Kidney tubule cell (primary cell): ENCODE measurements around the gene PBLD.

Experiments used
- DNase-seq: peaks from one replicate; pipeline ENCODE4 v3.0.0-alpha.2; 2018; ENCODE audit warnings: low spot score

The PBLD gene

DNA sequence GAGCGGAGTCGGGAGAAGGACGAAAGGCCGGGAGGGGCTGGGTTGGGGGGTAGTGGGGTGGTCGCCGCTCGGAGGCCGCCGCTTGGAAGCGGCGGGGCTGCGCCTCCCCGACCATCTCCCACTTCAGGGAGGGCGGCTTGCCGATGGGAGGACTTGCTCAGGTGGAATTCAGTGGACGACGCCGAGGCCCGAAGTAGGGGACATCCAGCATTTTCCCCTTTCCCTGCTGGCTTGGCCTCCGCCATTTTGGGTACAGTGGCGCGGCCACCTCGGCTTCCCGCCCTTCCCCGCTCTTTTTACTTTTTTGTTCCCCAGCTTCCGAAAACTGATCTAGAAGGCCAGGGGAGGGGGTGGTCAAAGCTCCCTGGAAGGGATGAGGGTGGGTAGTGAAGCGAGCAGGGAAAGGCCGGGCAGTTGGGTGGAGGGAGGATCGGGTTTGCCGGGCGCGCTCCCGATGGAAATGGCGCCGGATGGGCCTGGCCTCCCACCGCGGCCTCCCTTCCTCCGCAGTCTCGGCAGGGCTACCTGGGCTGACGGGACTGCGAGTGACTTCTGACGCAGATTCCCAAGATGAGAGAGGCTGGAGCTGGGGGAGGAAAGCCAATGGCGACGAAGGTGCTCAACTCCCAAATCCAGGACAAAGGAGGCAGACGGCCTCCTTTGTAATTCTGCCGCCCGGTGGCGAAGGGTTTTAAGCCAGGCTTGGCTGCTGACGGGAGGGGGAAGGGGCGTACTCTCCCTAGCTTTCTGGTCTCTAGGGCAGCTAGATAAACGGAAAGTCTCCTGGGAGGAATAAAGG is at the start of gene PBLD:
Gene PBLD, minus strand, starts transcription at position 670 of the 799 bp plus-strand sequence. CDS start 26,084 bp downstream, outside the sequence.
- peak; percentile 86 for DNase-seq

DNA sequence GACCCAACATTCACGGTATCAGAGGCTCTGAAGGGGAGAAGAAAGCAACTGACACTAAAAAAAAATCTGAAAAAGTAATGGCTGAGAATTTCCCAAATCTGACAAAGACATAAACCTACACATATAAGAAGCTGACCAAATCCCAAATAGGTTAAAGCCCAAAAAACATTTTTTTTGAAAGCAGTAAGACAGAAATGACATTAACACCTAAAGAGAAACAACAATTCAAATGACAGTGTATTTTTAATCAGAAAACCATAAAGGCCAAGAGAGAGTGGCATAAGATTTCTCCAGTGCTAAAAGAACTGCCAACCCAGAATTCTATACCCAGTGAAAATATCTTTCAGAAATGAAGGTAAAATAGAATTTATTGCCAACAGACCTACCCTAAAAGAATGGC is 38.9 kb upstream of the PBLD start:
- no peak for DNase-seq

DNA sequence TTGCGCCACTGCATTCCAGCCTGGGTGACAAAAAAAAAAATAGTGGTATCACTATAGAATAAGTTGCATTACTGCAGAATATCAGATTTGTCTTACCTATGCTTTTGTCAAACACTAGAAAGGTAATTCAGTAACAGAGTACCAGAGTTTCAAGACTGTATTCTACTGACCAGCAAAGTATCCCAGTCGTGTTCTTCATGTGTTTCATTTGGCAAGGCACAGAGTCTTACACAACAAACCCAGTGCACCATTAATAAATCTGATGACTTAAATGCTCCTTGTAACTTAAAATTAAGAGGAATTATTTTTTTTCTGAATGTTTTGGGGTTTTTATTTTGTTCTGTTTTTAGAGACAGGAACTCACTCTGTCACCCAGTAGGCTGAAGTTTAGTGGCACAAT is 34.4 kb upstream of the PBLD start:
- no peak for DNase-seq

DNA sequence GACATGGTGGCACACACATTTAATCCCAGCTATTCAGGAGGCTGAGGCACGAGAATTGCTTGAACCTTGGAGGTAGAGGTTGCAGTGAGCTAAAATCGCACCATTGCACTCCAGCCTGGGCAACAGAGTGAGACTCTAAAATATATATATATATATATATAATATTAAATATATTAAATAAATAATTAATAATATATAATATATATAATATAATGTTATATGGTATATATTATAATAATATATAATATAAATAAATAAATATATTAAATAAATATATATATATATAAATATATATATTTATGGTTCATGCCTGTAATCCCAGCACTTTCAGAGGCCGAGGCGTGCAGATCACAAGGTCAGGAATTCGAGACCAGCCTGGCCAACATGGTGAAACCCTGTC is 33.9 kb upstream of the PBLD start:
- no peak for DNase-seq

DNA sequence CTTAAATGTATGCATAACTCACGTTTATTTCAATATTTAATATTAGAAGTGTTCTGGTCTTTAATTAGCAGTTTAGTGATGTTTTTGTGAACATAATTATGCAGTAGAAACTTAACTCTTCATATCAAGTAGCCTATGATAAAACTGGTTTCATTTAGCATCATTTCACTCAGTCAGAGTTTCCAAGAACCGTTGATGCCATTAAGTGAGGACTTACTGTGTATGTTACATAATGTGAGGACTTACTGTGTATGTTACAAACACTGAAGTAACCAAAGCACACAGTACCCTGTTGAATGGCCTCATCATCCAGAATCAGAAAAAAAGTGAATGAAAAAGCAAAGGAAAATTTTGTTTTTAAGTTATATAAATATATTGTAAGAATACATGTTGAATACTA is 32.9 kb upstream of the PBLD start:
- DNase-seq = no peak

DNA sequence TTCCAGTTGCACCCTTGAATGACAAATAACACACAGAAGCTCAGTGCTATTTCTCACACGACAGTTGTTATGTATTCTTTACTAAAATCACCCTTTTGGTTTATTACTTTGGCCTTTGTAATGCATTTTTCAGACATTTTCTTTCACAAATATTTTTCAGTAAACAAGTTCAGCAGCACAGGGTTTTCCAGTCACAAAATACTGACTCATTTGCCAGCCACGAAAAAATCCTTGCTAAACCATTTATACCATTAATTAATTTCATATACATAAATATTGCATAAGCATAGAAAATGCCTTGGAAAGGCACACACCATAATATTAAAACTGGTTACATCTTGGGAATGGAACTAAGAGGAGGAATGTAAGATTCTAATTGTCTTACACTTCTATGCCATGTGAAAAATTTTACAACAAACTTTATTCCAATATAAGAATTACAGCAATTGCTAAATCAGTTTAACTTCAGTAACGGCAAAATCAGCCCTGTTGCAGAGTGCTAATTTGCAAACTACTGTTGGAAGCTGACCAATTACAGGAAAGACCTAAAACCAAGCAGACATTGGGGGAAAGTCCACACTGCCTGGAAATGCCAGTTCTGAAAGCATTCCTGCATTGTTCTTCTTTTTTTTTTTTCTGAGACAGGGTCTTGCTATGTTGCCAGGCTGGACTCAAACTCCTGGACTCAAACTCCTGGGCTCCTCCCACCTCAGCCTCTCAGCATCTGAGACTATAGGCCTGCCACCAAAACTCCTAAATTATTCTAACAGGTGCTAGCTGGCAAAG is 31.6 kb upstream of the PBLD start:
- DNase-seq = no peak

DNA sequence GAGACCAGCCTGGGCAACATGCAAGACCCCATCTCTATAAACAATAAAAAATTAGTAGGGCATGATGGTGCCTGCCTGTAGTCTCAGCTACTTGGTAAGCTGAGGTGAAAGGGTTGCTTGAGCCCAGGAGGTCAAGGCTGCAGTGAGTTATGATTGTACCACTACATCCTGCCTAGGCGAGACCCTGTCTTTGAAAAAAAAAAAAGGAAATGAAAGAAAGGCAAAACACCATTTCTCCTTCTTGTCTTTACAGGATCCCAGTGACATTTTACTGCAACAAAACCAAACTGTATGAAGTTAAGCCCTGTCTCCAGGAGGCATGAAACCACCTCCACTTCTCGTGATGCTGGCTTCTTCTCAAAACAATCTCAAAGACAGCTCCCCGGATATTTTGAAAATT is 29.9 kb upstream of the PBLD start:
- no peak for DNase-seq

DNA sequence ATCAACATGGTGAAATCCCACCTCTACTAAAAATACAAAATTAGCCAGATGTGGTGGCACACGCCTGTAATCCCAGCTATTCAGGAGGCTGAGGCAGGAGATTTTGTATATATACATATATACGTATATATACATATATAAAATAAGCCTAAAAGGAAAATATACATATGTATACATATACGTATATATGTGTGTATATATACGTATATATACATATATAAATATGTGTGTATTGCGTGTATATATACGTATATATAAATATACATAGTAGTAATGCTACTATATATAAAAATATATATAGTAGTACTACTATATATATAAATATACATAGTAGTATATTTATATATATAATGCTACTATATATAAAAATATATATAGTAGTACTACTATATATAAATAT is 26.5 kb upstream of the PBLD start:
- DNase-seq = no peak

DNA sequence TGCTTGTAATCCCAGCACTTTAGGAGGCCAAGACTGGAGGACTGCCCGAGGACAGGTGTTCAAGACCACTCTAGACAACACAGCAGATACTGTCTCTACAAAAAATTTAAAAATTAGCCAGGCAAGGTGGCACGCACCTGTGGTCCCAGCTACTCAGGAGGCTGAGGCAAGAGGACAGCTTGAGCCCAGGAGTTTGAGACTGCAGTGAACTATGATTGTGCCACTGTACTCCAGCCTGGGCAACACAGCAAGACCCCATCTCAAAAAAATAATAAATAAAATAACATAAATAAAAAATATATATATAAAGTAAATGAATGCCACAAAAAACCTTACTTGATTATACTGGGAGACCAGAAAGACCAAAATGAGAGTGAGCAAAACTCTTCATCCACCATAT is 20.8 kb upstream of the PBLD start:
- DNase-seq = no peak

DNA sequence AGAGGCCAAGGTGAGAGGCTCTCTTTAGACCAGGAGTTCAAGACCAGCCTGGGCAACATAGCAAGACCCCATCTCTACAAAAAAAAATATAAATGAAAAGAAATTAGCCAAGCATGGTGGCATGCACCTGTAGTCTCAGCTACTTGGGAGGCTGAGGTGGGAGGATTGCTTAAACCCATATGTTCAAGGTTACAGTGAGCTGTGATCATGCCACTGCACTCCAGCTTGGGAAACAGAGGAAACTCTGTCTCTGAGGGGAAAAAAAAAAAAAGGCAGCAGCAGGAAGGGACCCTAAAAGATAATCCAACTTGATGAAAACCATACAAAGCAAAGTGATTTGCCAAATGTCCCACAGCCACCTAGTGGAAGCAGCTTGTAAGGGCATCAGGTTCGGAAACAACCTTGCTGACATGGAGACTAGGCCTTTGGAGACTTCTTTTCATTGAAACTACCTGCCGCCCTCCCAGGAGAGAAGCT is 15.6 kb upstream of the PBLD start:
- peak; percentile 56 for DNase-seq

DNA sequence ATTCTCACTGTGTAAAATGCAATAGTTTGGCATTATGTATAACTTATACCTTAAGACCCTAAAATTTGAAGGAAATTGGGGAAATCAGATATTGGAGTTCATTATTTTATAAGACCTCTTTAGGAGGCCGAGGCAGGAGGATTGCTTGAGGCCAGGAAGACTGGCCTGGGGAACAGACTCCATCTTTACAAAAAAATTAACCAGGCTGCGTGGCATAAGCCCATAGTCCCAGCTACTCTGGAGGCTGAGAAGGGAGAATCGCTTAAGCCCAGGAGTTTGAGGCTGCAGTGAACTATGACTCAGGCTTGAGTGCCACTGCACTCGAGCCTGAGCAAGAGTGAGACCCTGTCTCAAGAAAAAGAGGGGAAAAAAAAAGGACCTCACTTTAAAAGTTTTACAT is 14.0 kb upstream of the PBLD start:
- no peak for DNase-seq

DNA sequence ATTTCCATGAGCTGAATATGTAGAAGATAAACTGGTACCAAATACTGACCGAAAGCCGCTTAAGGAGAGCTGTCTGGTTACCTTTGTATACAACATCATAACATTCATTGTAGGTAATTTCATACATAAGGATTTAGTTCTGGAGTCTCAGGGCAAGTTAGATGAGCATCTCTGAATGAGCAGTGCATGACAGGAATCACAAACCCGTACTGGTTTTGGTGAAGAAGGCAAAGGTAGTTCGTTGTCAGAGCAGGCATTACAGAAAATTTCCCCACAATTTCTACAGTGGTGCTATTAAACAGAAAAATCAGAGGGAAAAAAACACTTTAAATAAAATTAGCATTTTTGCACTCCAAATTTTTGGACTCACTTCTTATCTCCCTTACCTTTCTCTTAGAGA is 12.9 kb upstream of the PBLD start:
- no peak for DNase-seq

DNA sequence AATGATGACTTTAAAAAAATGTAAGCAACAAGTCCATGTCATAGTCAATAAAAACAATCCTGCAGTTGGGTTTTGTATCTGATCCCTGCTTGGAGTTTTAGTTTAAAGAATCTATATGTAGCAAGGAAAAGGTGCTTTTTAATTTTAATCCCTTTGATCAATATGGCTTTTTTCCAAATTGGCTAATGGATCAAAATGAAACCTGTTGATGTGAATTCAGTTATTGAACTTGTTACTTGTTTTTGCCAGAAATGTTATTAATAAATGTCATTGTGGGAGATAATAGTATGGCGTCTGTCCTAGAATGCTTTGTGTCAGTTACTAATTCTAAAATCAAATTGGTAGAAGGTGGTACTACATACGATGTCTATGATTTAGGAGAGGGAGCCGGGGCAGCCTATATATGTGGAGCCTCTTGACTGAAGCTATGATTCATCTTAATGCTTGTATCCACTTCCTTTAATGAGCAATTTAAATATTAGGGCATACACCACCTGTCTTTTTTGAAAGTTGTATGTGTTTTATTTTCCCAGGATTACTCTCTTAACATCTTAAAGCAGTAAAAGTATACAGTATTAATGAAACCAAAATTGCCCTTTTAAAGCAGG is 10.3 kb upstream of the PBLD start:
- DNase-seq = no peak

DNA sequence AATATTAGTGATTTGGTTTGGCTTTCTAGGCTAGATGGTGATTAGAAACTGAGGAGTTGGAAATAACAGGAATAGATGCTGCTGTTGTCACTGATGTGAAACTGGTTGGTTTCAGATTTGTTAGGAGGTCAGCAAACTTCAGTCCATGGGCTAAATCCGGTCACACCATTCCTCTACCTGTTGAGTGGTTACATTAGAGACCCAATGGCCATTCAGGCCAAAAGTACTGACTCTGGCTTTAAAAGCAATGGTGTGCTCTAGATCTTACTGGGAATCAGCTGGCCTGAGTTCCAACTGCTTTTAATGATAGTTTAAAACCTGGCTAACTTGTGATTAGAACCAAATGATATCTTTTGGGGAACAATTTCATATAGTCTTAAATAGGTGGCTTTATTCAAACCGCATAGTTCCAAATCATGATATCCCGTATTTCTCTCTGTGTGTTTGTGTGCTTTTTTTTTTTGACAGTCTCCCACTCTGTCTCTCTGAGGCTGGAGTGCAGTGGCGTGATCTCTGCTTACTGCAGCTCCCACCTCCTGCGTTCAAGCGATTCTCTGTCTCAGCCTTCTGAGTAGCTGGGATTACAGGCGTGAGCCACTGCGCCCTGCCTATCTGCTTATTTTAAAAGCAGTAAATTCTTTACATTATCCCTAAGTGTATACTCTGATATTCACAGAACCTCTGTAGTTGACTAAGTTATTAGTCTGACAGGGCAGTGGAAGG is 7.8 kb upstream of the PBLD start:
- no peak for DNase-seq

DNA sequence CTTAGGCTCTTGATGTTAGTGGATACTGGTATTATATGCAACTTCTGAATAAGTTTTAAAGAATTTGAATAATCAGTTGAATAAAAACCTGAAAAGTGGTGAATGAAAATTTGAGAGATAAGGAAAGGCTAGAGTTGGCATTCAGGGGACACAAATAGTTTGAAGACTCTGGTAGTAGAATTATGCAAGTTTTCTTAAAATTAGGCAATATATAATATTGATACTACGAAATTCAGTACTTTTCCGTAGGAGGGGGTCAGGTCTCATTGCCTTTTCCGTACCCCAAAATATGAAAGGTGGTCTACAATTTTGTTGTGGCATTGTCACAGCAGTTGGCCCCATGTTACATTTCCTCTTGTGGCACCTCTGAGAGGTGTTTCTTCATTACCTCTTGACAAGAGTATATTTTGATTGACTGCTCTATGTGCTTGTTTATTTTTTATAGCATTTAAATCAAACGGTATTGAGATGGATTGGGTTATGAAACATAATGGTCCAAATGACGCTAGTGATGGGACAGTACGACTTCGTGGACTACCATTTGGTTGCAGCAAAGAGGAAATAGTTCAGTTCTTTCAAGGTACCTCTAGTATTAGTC is 4.1 kb upstream of the PBLD start:
- no peak for DNase-seq

DNA sequence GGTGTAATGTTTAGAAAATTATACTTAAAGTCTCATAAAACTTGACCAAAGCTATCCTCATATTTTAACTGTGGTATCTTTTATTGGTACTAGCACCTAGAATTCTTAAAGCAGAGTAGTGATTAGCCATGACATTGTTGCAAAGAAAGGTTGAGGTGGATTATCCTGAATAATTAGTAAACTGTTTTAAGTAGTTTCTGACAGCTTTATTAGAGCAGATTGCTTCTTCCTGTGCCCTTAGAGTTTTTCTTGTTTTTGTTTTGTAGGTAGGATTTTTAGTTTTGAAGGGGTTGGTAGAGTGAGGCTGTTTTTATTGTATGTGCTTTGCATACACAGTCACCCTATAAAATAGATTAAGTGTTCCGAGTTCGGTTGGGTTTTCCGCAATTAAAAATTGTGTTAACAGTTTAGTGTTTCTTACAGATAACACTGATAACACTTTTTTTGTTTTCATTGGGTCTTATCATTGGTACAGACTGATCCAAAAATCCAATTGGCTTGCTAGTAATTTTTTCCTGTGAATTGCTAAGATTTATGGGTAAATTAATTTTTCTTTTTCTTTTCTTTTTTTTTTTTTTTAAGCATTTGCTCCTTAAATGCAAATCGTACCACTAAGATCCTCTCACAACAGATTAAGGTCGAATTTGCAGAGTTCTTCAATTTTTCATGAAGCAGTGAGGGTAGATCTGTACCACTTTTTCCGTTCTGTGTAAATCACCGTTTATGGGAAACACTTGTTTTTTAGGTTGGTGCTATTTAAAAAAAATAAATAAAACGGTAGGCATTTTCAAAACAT is 2.1 kb upstream of the PBLD start:
- no peak for DNase-seq

DNA sequence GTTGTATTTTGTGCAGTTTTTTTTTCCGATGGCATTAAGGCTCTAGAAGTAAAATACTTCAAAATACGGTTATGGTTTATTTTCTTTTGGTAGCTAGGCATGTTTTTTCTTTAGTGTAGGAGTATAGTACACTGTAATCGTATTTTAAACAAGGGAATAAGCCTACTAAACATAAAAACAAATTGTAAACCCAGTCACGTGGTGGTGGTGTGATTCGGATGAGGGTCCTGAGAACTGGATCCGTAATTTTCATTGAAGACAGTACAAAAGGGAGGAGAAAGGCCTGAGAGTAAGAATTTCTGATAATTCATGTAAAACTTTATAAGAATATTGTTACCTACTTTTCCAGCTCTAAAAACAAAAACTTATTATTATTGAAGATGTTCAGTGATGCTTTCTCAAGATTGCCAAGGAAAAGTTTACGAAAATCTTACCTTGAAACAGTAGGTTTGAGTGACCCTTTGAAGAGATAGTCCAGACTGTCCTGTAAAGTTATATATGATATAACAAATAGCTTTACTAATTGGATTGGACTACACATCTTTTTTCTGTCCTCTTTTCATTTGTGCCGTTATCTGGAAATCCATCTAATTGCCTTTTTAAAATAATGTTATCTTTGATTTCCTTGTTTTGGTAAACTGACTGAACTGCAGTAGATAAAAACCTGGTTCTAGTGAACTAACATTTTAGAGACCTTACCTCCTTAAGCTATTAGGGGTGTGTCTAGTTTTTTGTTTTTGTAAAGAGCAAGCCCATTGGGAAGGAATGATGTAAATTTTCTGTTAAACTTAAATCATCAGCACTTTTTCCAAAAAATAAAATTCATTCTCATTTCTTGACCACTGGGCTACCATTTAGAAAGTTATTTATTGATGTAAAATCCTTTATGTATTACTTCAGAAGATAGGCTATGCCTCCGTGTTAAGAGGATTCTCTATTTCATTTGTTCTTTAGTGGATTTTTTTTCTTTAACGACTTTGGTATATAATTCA is 1.0 kb upstream of the PBLD start:
- DNase-seq = no peak

DNA sequence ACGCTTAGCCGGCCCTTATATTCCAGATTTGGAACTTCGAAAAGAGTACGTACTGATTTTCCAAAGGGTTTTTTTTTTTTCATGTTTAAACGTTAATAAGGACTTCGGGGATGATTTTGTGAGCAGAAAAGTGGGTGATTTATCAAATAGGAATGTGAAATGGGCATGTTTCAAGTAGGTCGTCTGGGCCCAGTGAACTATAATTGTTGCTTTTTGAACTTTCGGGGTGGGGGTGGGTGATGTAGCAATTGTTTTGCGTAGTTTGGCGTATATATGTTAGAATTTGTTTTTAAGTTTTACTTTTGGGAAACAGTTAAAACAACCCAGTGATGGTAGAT is 299 bp upstream of the PBLD start:
- DNase-seq = no peak

DNA sequence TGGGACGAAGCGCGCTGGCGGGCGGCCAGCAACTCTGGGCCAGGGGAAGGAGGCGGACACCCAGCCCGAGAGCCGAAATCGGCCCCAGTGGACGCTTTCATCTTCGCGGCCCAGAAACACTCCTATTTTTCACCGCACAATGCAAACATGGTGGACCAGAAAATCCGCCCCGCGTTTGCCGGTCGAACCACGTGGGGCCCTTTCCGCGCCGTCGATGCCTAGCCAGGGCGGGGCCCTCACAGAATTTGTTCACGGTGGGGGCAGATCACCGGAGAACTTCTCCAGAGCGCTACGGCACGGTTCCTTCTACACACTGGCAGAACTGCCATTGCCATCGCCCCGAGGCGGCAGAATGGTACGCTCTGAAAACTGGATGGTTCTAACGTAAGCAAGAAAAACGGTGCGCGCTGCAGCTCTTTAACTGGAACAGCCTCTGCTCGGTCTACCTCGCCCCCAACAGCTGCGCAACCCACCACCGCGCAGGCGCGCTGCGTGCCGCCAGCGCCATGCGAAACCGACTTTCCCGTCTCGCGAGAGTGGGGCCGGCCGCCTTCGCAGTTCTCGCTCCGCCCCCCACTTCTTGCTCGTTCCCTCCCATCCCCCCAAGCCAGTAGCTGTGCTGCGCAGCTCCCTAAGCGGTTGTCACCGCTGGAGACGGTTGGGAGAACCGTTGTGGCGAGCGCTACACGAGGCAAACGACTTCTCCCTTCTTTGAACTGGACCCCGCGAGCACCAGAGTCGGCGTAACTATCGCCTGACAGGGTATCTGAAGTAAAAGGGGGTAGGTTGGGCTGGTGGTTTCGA is 1.1 kb downstream of the PBLD start, which contains the start of gene HNRNPH3:
Gene HNRNPH3, plus strand, starts transcription at position 610 of the 804 bp plus-strand sequence. CDS start 5,158 bp downstream, outside the sequence.
- DNase-seq = peak; percentile 97
